ENCODE measurements around the gene OR11A1. TPM values are rescaled to one million over a fixed set of nuclear protein-coding genes. Genes with fewer than 3 reads are reported as not detected.

The OR11A1 gene
- total and polyA plus RNA-seq, 2 donors (not counting 1 experiment from before 2014, with no cell fraction given): not detected

- Histone ChIP-seq H3K36me3 (replicated peaks in 1 of 2; ENCODE audit: control extremely low read depth in 1 of 2, control insufficient read depth in 1 of 2, extremely low read depth in 1 of 2, insufficient read depth in 2 of 2, low read length in 1 of 2) (no peaks in the 10 kb centered on the region), H3K9ac (ENCODE audit: low read length) (no peak overlapping the region), H3K79me2 (ENCODE audit: control insufficient read depth, insufficient read depth, low read length) (no peaks in the 10 kb centered on the region), H3K4me3 (ENCODE audit: control extremely low read depth in 1 of 5, extremely low read depth in 1 of 5, insufficient read depth in 1 of 5, low read depth in 2 of 5, low read length in 4 of 5) (no peak overlapping the region), H3K4me2 (replicated peaks; ENCODE audit: low read depth, low read length, poor library complexity, severe bottlenecking) (no peak overlapping the region), H3K4me1 (ENCODE audit: control insufficient read depth in 2 of 2, insufficient read depth in 2 of 2, low read length in 2 of 2) (no peaks in the 10 kb centered on the region), H3K27ac (ENCODE audit: low read length in 2 of 2) (no peak overlapping the region), H4K20me1 (ENCODE audit: control insufficient read depth, insufficient read depth, low read length, poor library complexity, severe bottlenecking) (no peaks in the 10 kb centered on the region), H2AFZ (ENCODE audit: insufficient read depth, low read depth, low read length, poor library complexity, severe bottlenecking) (no peak overlapping the region), H3K27me3 (replicated peaks in 1 of 4; ENCODE audit: control extremely low read depth in 1 of 4, control insufficient read depth in 3 of 4, insufficient read depth in 4 of 4, low read length in 3 of 4) (peaks cover 0 to 8% (median 0%) of the 10 kb centered on the region in 4 experiments), H3K9me3 (ENCODE audit: control extremely low read depth in 1 of 3, control insufficient read depth in 2 of 3, insufficient read depth in 1 of 3, low read length in 2 of 3) (no peaks in the 10 kb centered on the region)
- TF ChIP-seq EZH2 (IDR thresholded peaks at IDR 0.05; ENCODE audit: borderline replicate concordance, insufficient read depth, low read depth, low read length, poor library complexity, severe bottlenecking) (no peak), CTCF (IDR thresholded peaks at IDR 0.05) (no peak)
- no peak overlapping the region for H3K27ac Mint-ChIP-seq
- WGBS (ENCODE audit: insufficient coverage): 80% methylated on average over 1 of the region's 1 CpG
- H3K4me3 Mint-ChIP-seq: no peak overlapping the region
- no peak for ATAC-seq (ENCODE audit: low read depth)
- intact Hi-C loops (cut with micrococcal nuclease): no loop called here
- ChIA-PET POLR2A (no interaction called here), CTCF (no interaction called here)
- peaks cover 2% of the 10 kb centered on the region for H3K9me3 Mint-ChIP-seq (ENCODE audit: insufficient read depth)
- H3K27me3 Mint-ChIP-seq: peaks cover 22% of the 10 kb centered on the region
- H3K4me1 Mint-ChIP-seq: no peaks in the 10 kb centered on the region
- no peak for DNase-seq
Measured at GRCh38 chr6:29403801-29404200, 53.1 kb downstream of the OR11A1 start.

DNA sequence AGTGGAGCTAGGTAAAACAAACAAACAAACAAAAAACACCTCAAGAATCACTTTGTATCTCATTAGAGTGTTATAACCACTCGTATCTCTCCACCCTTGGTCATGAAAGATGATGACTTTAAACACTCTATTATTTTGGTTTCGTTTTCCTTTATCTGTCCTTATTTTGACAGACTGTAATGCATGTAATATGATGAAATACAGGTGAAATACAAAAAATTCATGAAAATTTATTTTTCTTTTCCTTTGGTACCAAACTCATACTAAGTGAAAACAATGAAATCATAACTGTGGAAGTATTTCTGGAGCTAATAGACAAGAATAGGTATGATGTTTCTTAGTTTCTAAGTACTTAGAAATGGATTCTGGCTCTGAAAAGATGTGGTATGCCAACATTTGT, 57.3 kb downstream of the OR11A1 start:
- Histone ChIP-seq H3K27me3 (replicated peaks in 1 of 4; ENCODE audit: control extremely low read depth in 1 of 4, control insufficient read depth in 3 of 4, insufficient read depth in 4 of 4, low read length in 3 of 4) (peaks cover 0 to 11% (median 0%) of the 10 kb centered on the region in 4 experiments), H3K9me3 (ENCODE audit: control extremely low read depth in 1 of 3, control insufficient read depth in 2 of 3, insufficient read depth in 1 of 3, low read length in 2 of 3) (no peaks in the 10 kb centered on the region), H3K4me3 (ENCODE audit: control extremely low read depth in 1 of 5, extremely low read depth in 1 of 5, insufficient read depth in 1 of 5, low read depth in 2 of 5, low read length in 4 of 5) (no peak overlapping the region), H3K27ac (ENCODE audit: low read length in 2 of 2) (no peak overlapping the region), H3K4me1 (ENCODE audit: control insufficient read depth in 2 of 2, insufficient read depth in 2 of 2, low read length in 2 of 2) (no peaks in the 10 kb centered on the region), H3K9ac (ENCODE audit: low read length) (no peak overlapping the region), H3K79me2 (ENCODE audit: control insufficient read depth, insufficient read depth, low read length) (no peaks in the 10 kb centered on the region), H3K4me2 (replicated peaks; ENCODE audit: low read depth, low read length, poor library complexity, severe bottlenecking) (no peak overlapping the region), H3K36me3 (replicated peaks in 1 of 2; ENCODE audit: control extremely low read depth in 1 of 2, control insufficient read depth in 1 of 2, extremely low read depth in 1 of 2, insufficient read depth in 2 of 2, low read length in 1 of 2) (no peaks in the 10 kb centered on the region), H2AFZ (ENCODE audit: insufficient read depth, low read depth, low read length, poor library complexity, severe bottlenecking) (no peak overlapping the region), H4K20me1 (ENCODE audit: control insufficient read depth, insufficient read depth, low read length, poor library complexity, severe bottlenecking) (no peaks in the 10 kb centered on the region)
- ATAC-seq (ENCODE audit: low read depth) (no peak), DNase-seq (no peak)
- no peak overlapping the region for H3K27ac Mint-ChIP-seq
- TF ChIP-seq CTCF (IDR thresholded peaks at IDR 0.05): no peak
- no peak for TF ChIP-seq EZH2 (IDR thresholded peaks at IDR 0.05; ENCODE audit: borderline replicate concordance, insufficient read depth, low read depth, low read length, poor library complexity, severe bottlenecking)
- intact Hi-C loops (cut with micrococcal nuclease): no loop called here
- CTCF ChIA-PET: no interaction called here
- H3K9me3 Mint-ChIP-seq (ENCODE audit: insufficient read depth): no peaks in the 10 kb centered on the region
- H3K4me3 Mint-ChIP-seq: no peak overlapping the region
- POLR2A ChIA-PET: no interaction called here
- no CpG with 5 or more reads among the region's 2 CpGs for WGBS (ENCODE audit: insufficient coverage)
- H3K27me3 Mint-ChIP-seq: peaks cover 25% of the 10 kb centered on the region
- H3K4me1 Mint-ChIP-seq: no peaks in the 10 kb centered on the region
